GM12801 (cell line): ENCODE measurements around the gene TMA7.

Experiments used
- TF ChIP-seq, protein P1 (sequence below): IDR thresholded peaks from one replicate; pipeline ENCODE4 v1.5.1; 2011; ENCODE audit warnings: control low read depth; ENCODE audit not compliant: insufficient read length; ENCODE audit errors: extremely low read depth

Gene TMA7

DNA sequence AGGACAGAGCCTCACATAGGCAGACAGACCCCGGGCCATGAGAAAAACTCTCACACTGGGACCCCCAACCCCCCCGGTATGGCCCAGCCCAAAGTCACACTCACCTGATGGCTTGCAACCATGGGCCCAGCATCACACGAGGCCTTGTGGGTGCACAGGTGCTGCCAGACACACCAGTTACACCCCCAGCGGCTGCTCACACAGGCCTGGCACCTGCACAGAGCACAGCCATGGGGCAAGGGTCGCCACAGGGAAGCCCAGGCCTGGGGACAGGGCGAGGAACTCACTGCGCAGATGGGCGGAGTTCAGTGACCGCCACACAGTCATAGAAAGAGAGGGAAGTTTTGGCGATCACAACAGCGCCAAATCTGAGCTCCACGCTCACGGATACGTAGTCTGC lies 19.5 kb upstream of the TMA7 start:
- TF ChIP-seq, protein P1, sequence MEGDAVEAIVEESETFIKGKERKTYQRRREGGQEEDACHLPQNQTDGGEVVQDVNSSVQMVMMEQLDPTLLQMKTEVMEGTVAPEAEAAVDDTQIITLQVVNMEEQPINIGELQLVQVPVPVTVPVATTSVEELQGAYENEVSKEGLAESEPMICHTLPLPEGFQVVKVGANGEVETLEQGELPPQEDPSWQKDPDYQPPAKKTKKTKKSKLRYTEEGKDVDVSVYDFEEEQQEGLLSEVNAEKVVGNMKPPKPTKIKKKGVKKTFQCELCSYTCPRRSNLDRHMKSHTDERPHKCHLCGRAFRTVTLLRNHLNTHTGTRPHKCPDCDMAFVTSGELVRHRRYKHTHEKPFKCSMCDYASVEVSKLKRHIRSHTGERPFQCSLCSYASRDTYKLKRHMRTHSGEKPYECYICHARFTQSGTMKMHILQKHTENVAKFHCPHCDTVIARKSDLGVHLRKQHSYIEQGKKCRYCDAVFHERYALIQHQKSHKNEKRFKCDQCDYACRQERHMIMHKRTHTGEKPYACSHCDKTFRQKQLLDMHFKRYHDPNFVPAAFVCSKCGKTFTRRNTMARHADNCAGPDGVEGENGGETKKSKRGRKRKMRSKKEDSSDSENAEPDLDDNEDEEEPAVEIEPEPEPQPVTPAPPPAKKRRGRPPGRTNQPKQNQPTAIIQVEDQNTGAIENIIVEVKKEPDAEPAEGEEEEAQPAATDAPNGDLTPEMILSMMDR = no peak

DNA sequence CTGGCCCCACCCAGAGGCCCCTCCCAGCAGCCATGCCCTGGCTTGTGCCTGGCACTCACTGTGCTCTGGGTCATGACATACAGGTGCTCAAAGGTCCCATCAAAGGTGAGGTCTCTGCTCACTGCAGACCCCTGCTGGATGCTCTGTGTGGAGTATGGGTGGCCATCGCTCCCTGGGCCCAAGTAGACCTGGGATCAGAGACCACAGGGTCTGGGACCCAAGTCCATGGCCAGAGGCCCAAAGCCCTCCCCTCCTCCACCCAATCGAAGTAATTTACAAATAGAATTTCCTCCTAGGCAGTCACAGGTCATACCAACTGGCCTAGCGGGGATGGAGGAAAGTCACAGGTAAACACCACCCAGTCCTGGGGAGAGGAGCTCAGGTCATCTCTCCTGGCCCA lies 17.8 kb upstream of the TMA7 start:
- TF ChIP-seq, protein P1 = no peak

DNA sequence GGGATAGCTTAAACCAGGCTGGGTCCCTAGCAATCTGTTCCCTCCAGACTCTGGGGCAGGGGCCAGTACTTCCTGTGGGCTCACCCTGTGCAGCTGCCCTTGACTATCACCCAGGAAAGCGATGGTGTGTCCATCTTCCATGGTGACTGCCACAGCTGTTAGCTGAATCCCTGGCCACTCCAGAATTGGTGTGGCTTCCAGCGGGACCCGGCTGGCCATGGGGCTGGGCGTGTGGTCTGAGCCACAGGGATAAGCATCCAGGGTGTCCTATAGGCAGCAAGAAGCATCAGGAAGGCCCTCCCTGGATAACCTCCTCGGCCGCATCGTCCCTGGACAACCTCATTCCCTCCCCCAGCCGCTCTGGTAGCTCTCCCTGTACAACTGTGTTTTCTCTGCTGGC lies 17.4 kb upstream of the TMA7 start:
- TF ChIP-seq, protein P1 = no peak

DNA sequence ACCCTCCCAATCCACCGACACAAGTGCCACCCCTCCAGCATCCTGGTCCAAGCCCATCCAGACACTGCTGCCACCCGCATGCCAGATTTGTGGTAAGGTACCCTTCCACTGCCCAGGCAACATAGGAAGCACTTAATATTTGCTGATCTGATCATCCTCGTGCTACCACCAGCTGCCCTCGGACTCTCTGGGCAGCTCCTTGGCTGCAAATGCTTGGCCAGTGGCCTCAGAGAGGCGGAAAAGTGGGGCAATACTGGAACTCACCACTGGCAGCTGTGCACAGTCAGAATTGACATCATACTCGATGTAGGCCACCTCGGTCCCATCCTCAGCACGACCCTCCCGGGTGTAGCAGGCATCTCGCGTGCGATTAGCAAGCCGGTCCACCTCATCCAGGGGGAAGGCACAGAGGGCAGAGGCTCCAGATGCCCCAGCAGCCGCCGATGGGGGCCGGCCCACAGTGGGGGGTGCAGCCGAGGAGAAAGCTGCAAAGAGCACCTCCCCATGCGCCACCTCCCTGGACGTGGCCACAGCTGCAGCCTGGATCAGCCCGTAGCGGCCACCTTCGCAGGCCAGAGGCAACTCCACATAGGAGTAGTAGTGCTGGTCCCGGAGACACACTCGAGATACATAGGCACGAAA lies 16.7 kb upstream of the TMA7 start:
- TF ChIP-seq, protein P1 = no peak

DNA sequence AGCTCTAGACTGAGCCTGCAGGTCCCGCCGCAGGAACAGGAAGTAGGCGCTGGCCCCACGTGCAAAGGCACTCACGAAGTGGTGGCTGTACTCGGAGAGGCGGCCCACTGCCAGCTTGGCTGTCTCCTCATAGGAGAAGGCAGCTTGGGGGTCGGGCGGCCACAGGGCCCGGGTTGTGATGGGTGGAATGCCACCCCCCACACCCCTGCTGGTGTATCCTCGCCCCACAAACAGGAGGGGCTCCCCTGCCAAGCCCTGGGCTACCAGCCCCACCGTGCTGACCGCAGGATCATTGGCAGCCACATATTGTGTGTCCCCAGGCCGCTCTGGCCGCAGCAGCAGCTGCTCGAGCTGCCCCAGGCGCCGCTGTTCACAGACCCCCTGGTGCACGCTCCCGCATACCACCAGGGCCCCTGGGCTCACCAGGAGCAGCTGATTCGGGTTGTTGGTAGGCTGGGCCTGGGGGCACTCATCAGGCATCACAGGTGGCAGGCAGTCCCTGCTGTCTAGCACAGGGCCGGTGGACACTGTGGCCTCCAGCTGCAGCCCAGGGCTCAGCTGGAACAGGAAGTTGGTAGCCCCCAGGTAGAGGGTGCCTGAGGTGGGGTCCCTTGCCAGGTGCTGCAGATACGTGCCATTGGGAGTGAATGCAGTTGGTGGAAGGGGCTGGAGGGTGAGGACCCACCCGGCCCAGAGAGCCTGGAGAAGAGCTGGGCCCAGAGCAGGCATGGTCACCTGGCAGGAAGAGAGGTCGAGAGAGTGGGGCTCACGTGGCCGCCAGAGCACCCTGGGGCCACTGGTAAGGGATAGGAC lies 16.0 kb upstream of the TMA7 start:
- TF ChIP-seq, protein P1 = no peak

DNA sequence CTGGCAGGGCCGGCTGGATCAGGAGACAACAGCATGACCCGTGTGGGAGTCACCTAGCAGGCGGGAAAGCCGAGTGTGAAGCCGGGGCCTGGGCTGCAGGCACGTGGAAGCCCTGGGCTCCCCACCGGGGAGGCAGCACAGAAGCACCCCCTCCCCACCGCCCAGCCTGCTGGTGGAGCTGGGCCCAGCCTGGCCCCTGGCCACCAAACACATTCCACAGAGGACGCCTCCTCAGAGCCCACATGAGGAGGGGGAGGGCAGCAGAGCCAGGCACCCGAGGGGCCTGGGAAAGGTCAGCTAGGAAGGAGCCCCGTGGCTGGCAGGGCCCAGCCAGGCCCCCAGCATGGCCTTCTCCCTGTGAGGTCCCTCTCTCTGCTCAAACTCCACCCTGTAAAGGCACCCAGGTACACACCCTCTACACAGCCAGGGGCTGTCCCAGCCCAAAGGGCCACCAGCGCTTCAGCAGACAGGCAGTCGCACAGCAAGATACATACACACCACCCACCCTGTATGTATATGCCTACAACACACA lies 14.7 kb upstream of the TMA7 start:
- TF ChIP-seq, protein P1 = no peak

DNA sequence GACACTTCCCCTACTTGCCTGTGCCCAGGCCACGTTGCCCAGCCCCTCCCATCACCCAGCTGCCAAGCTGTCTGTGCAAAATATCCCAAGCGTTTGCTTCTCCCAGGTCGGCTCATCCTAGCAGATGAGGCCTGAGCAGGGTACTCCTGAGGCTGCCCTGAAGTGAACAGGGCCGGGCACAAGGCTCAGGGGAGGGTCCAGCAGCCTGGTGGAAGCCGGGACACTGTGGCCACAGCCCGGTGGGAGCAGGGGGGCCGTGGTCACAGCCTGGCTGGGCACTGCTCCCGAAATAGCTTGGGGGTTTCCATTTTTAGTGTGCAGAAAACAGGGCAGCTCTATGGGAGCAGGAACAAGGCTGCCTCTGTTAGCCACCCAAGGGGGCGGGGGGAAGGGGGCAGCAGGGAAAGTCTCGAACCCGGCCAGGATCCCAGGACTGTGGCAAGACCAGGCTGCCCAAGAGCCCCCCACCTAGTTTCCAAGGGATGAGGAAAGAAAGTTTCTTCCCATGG lies 13.6 kb upstream of the TMA7 start:
- TF ChIP-seq, protein P1 = no peak
